ENCODE results near the gene TMEM138. TPM values are rescaled to one million over a fixed set of nuclear protein-coding genes. Genes with fewer than 3 reads are reported as not detected.
A peak's percentile ranks its signal among the peaks of the same experiment; 100 is the strongest.

The TMEM138 gene
- total and polyA plus RNA-seq, 2 of the 13 experiments (the other 11 are each of a cell fraction or from before 2014, with no cell fraction given): 43.5 to 61.0 TPM

- TF ChIP-seq, protein P1, sequence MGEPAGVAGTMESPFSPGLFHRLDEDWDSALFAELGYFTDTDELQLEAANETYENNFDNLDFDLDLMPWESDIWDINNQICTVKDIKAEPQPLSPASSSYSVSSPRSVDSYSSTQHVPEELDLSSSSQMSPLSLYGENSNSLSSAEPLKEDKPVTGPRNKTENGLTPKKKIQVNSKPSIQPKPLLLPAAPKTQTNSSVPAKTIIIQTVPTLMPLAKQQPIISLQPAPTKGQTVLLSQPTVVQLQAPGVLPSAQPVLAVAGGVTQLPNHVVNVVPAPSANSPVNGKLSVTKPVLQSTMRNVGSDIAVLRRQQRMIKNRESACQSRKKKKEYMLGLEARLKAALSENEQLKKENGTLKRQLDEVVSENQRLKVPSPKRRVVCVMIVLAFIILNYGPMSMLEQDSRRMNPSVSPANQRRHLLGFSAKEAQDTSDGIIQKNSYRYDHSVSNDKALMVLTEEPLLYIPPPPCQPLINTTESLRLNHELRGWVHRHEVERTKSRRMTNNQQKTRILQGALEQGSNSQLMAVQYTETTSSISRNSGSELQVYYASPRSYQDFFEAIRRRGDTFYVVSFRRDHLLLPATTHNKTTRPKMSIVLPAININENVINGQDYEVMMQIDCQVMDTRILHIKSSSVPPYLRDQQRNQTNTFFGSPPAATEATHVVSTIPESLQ (CRISPR knock-in tag; conservative IDR thresholded peaks at IDR 0.05): 0 out of 2 replicates have a peak, but pooled peaks have one; percentile 86
- TF ChIP-seq SOX13 (IDR thresholded peaks at IDR 0.05) (no peak), SOX13 (CRISPR knock-in tag; conservative IDR thresholded peaks at IDR 0.05 in 1 of 2, IDR thresholded peaks at IDR 0.05 in 1 of 2) (peak in 1 of 2 experiments; percentile 31; a peak in 1 of 4 replicates), SOX5 (CRISPR knock-in tag; IDR thresholded peaks at IDR 0.05; ENCODE audit: borderline replicate concordance) (no peak), ZNF274 (CRISPR knock-in tag; IDR thresholded peaks at IDR 0.05) (no peak), NONO (IDR thresholded peaks at IDR 0.05) (no peak), NONO (CRISPR knock-in tag; conservative IDR thresholded peaks at IDR 0.05) (no peak), ZNF317 (CRISPR knock-in tag; IDR thresholded peaks at IDR 0.05) (no peak), ZNF121 (CRISPR knock-in tag; IDR thresholded peaks at IDR 0.05) (no peak), BATF2 (CRISPR knock-in tag; IDR thresholded peaks at IDR 0.05) (no peak), TBX3 (IDR thresholded peaks at IDR 0.05; ENCODE audit: borderline replicate concordance) (no peak), ZNF296 (CRISPR knock-in tag; conservative IDR thresholded peaks at IDR 0.05) (no peak), RORA (CRISPR knock-in tag; IDR thresholded peaks at IDR 0.05) (no peak), ZBTB38 (CRISPR knock-in tag; IDR thresholded peaks at IDR 0.05) (peak; percentile 47; the same call in 1 of the 2 replicates), ARHGAP35 (CRISPR knock-in tag; IDR thresholded peaks at IDR 0.05; ENCODE audit: borderline replicate concordance) (no peak), KMT2A (CRISPR knock-in tag; IDR thresholded peaks at IDR 0.05) (peak; percentile 74; the same call in 1 of the 2 replicates)
- TF ChIP-seq, protein P2, sequence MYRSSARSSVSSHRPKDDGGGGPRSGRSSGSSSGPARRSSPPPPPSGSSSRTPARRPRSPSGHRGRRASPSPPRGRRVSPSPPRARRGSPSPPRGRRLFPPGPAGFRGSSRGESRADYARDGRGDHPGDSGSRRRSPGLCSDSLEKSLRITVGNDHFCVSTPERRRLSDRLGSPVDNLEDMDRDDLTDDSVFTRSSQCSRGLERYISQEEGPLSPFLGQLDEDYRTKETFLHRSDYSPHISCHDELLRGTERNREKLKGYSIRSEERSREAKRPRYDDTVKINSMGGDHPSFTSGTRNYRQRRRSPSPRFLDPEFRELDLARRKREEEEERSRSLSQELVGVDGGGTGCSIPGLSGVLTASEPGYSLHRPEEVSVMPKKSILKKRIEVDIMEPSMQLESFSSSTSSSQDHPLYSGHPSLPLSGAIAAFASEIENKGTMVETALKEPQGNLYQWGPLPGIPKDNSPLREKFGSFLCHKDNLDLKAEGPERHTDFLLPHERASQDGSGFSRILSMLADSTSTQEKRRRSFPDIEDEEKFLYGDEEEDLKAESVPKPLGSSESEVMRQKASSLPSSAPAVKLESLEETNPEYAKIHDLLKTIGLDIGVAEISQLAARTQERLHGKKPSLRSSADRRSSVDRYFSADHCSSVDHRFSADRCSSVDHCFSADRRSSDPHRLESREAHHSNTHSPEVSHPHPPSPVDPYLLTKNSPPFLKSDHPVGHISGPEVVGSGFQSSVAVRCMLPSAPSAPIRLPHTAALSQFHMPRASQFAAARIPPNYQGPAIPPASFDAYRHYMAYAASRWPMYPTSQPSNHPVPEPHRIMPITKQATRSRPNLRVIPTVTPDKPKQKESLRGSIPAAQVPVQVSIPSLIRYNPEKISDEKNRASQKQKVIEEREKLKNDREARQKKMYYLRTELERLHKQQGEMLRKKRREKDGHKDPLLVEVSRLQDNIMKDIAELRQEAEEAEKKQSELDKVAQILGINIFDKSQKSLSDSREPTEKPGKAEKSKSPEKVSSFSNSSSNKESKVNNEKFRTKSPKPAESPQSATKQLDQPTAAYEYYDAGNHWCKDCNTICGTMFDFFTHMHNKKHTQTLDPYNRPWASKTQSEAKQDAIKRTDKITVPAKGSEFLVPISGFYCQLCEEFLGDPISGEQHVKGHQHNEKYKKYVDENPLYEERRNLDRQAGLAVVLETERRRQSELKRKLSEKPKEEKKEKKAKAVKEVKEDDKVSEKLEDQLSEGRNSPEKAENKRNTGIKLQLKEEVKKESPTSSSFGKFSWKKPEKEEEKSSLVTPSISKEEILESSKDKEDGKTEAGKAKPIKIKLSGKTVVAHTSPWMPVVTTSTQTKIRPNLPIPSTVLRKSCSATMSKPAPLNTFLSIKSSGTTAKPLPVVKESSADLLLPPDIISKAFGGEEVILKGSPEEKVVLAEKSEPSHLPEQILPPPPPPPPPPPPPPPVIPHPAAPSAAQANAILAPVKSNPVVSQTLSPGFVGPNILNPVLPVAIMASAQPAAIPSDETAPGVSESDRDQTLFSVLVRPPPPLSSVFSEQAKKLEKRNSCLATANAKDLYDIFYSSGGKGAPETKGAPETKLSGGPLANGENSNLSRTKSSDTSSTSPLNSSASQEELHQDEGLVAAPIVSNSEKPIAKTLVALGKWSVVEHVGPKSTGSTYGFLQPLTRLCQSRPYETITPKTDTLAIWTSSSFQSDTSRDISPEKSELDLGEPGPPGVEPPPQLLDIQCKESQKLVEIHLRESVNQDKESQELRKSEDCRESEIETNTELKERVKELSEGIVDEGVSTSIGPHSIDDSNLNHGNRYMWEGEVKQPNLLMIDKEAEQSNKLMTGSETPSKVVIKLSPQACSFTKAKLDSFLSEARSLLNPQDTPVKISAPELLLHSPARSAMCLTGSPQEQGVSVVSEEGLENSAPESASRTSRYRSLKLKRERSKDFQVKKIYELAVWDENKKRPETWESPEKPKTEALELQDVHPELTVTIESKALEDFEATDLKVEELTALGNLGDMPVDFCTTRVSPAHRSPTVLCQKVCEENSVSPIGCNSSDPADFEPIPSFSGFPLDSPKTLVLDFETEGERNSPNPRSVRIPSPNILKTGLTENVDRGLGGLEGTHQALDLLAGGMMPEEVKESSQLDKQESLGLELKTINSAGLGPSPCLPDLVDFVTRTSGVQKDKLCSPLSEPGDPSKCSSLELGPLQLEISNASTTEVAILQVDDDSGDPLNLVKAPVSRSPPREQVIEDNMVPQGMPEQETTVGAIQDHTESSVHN (CRISPR knock-in tag; IDR thresholded peaks at IDR 0.05): no peak
Measured at GRCh38 chr11:61336171-61336935, 25.8 kb upstream of the TMEM138 start (continued).
